Fibroblast of the aortic adventitia (primary cell): ENCODE measurements around the gene KCND1. TPM values are rescaled to one million over a fixed set of nuclear protein-coding genes. Genes with fewer than 3 reads are reported as not detected.
A peak's percentile ranks its signal among the peaks of the same experiment; 100 is the strongest.

Source experiments
- DNase-seq: peaks from one replicate; pipeline ENCODE4 v3.0.0-alpha.2; 2010; ENCODE audit warnings: low read depth
- H3K4me3 ChIP-seq: 2 replicates; pipeline ENCODE4 v1.5.1; 2011; ENCODE audit warnings: low read depth, mild to moderate bottlenecking, control low read depth, low read length, moderate library complexity
- CTCF ChIP-seq: IDR thresholded peaks from 2 replicates; pipeline ENCODE4 v1.5.1; 2011; ENCODE audit warnings: mild to moderate bottlenecking, low read length, control low read depth, inconsistent platforms; ENCODE audit not compliant: insufficient read depth
- total RNA-seq: library from RNA; depleted of rRNA; stranded (reverse); fragments of >200 nt; gene quantifications from 2 replicates; pipeline ENCODE4 v1.2.3, GENCODE V29; 2012; ENCODE audit warnings: low replicate concordance

Gene KCND1
- total RNA-seq, 1 donor = 0.81 TPM

GRCh38 chrX:48966796-48967579 lies 4.7 kb downstream of the KCND1 start:
- peak; percentile 28 for DNase-seq
- TF ChIP-seq CTCF = no peak
- H3K4me3 ChIP-seq = no peak overlapping the region

GRCh38 chrX:48965959-48966358 lies 5.7 kb downstream of the KCND1 start:
- no peak overlapping the region for H3K4me3 ChIP-seq
- TF ChIP-seq CTCF = no peak
- DNase-seq = no peak

DNA sequence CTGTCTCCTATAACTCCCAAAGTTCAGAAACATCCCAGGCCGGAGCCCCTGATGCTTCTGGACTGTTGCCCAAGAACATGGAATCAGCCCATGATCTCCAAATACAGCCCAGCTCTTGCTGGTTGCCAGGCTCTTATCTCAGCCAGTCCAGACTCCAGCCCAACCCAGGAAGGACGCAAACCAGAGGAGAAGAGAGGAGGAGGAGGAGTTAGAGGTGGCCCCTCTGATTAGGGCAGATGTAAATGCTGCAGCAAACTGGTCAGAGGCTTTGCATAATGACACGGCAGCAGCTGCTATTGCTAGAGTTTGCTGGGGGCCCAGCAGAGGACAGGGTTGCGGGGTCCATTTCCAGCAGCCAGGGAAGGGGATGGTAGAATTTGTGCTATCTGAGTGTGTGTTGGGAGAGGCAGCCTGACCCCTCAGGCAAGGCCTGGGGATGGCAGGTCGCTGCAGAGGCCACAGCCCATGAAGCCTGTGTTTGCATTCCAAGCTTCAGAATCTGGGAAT lies 10.0 kb downstream of the KCND1 start:
- no peak for TF ChIP-seq CTCF
- no peak overlapping the region for H3K4me3 ChIP-seq
- DNase-seq = peak; percentile 77

- H3K4me3 ChIP-seq = no peak overlapping the region
- TF ChIP-seq CTCF = no peak
- DNase-seq = no peak
Measured at GRCh38 chrX:48960291-48960690, 11.4 kb downstream of the KCND1 start.

GRCh38 chrX:48958635-48959094 lies 13.0 kb downstream of the KCND1 start:
- peak overlapping the region; percentile 62 for H3K4me3 ChIP-seq
- TF ChIP-seq CTCF = no peak
- peak; percentile 70 for DNase-seq

DNA sequence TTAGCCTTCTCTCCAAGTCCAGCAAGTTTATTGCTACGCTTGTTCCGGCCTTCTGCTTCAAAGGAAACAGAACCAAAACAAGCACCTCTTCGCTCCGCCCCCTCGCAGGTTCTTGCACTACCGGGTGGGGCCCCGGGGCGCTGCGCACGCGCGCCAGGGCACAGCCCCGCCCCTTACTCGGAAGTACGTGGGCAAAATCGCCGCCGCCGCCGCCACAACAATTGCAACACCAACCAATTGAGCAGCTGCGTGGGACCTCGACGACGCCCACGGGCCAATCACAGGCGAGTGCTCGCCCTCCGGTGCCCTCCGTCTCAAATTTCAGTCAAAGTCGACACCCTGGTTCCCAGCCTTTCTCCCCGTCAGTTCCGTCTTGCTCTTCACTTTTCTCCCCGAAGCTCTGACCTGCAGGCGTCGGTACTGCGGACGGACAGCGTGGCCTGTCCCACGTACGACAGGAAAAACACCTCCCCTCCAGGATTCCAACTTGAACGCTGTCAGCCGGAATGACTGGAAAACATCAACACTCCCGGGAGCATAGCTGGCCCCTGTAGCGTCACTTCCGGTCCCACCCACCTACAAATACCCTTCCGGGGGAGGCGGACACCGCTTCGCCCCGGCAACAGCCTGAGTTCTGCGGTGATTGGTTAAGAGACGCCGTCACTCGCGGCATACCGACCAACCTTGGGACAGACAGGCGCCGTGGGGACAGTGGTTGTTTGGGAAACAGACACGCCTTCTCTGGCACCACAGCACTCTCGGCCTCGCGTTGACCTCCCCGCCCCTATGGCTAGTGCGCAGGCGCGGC lies 13.6 kb downstream of the KCND1 start:
- DNase-seq = peak; percentile 98
- no peak for TF ChIP-seq CTCF

More for the DNA sequence above, 13.6 kb downstream of the KCND1 start:
- peak overlapping the region; percentile 79 for H3K4me3 ChIP-seq
